ENCODE measurements around the gene SP7.

DNA sequence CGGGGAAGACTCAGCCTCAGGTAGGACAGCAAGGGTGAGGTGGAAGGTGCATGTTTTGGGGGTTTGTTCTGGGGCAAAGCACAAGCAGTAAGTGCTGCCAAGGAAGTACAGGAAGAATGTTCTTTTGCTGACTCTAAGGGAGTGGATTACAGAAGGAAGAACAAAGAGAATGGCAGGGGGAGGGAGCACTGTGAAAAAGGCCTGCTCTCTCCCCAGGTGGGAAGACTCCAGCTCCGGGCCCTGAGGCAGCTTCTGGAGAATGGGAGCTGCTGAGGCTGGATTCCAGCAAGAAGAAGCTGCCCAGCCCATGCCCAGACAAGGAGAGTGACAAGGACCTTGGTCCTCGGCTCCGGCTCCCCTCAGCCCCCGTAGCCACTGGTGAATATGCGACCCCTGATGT, 47.8 kb downstream of the SP7 start:
- TF ChIP-seq, protein P1, sequence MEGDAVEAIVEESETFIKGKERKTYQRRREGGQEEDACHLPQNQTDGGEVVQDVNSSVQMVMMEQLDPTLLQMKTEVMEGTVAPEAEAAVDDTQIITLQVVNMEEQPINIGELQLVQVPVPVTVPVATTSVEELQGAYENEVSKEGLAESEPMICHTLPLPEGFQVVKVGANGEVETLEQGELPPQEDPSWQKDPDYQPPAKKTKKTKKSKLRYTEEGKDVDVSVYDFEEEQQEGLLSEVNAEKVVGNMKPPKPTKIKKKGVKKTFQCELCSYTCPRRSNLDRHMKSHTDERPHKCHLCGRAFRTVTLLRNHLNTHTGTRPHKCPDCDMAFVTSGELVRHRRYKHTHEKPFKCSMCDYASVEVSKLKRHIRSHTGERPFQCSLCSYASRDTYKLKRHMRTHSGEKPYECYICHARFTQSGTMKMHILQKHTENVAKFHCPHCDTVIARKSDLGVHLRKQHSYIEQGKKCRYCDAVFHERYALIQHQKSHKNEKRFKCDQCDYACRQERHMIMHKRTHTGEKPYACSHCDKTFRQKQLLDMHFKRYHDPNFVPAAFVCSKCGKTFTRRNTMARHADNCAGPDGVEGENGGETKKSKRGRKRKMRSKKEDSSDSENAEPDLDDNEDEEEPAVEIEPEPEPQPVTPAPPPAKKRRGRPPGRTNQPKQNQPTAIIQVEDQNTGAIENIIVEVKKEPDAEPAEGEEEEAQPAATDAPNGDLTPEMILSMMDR (conservative IDR thresholded peaks at IDR 0.05 in 1 of 2, IDR thresholded peaks at IDR 0.05 in 1 of 2; ENCODE audit: extremely low read depth in 1 of 2, insufficient read depth in 1 of 2, low read depth in 1 of 2, low read length in 2 of 2), result no peak
- TF ChIP-seq EZH2 (IDR thresholded peaks at IDR 0.05; ENCODE audit: borderline replicate concordance, low read length), result no peak

Data from mammary epithelial cell (primary cell).